DND-41 (cell line): ENCODE data around the gene SYNE1.

Experiments used
- EZH2 ChIP-seq: IDR thresholded peaks from 3 replicates; pipeline ENCODE4 v1.6.1; 2012; ENCODE audit warnings: borderline replicate concordance, low read depth, mild to moderate bottlenecking, moderate library complexity, low read length, inconsistent platforms; ENCODE audit not compliant: severe bottlenecking
- TF ChIP-seq, protein P1 (sequence below): IDR thresholded peaks from 2 replicates; pipeline ENCODE4 v1.5.1; 2012; ENCODE audit warnings: borderline replicate concordance, low read length, moderate library complexity, mild to moderate bottlenecking; ENCODE audit not compliant: poor library complexity, severe bottlenecking; ENCODE audit errors: extremely low read depth

DNA sequence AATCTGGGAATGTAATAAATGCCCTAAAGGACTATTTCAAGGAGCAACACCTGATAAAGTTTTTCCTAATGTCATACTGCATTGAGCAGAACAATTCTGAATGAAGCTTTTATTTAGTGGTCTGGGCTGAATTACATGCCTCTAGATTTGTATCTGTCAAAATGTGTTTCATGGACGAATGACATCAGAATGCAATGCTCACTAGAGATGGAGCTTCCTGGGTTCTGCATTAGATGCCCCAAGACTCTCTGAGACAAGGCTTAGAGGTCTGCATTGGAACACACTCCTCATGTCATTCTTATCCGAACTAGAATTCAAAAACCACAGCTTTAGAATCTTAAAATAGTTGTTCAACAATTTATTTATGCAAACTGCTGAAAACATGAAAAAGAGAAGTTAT is 62.0 kb downstream of the SYNE1 start:
- TF ChIP-seq, protein P1, sequence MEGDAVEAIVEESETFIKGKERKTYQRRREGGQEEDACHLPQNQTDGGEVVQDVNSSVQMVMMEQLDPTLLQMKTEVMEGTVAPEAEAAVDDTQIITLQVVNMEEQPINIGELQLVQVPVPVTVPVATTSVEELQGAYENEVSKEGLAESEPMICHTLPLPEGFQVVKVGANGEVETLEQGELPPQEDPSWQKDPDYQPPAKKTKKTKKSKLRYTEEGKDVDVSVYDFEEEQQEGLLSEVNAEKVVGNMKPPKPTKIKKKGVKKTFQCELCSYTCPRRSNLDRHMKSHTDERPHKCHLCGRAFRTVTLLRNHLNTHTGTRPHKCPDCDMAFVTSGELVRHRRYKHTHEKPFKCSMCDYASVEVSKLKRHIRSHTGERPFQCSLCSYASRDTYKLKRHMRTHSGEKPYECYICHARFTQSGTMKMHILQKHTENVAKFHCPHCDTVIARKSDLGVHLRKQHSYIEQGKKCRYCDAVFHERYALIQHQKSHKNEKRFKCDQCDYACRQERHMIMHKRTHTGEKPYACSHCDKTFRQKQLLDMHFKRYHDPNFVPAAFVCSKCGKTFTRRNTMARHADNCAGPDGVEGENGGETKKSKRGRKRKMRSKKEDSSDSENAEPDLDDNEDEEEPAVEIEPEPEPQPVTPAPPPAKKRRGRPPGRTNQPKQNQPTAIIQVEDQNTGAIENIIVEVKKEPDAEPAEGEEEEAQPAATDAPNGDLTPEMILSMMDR = no peak
- TF ChIP-seq EZH2 = no peak
